ENCODE measurements around the gene SCGN. TPM values are rescaled to one million over a fixed set of nuclear protein-coding genes. Genes with fewer than 3 reads are reported as not detected.

Gene SCGN
- total RNA-seq, 2 donors from 2014 or later = 1.4 to 8.5 TPM

DNA sequence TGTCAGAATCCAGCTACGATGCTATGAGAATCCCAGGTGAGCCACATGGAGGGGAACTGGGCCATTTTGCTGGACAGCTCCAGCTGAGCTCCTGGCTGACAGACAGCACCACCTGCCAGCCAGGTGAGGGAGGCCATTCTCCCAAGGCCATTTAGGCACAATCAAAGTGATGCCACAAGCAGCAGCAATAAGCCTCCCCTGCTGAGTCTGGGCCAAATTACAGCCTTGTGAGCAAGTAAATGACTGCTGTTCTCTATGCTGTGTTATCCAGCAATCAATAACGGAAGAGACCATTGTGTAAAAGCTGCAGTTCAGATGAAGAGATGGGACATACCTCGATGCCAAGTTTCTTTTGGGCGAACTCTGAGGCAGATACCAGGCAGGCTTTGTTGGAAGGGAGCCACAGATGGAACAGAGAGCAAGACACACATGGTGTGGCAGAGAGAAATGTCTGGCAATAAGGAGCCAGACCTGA, 14.0 kb upstream of the SCGN start:
- DNase-seq (no peak), ATAC-seq (no peak)
- intact Hi-C loops (cut with DNase I) = no loop called here

DNA sequence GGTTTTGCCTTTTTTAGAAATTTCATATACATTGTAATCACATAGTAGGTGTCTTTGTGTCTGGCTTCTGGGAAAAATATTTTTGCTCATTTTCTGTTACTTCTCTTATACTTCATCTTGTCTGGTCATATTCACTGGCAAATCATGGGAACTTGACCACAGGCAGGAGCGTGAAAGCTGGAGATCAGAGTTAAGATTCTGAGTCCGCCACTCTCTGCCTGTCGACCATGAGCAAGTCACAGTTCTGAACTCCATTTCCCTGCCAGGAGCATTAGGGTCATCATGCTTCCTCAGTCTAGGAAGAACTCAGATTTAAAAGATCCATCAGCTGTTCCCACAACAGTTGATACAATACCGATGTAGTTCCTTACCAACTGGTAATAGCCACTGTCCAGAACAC, 12.4 kb upstream of the SCGN start:
- no peak for ATAC-seq
- no peak for DNase-seq
- intact Hi-C loops (cut with DNase I) = no loop called here

DNA sequence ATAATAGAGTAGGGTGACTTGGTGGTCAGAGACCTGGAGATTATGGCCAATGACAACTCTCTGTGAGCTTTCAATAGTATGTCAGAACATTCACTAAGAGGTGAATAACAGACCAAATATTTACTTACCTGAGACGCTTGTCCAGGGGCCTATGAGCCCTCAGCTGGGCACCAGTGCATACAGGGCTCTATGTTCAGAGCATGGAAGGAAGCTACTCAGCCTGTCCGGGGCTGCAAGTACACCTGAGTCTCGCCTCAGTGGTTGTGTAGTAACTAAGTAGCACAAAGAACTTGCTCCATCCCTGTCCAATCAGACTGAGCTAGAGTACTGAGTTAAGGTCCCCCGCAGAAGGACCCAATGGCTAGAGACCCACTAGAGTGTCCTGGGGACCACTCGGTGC, 11.6 kb upstream of the SCGN start:
- no peak for DNase-seq
- ATAC-seq = no peak
- intact Hi-C loops (cut with DNase I) = no loop called here

DNA sequence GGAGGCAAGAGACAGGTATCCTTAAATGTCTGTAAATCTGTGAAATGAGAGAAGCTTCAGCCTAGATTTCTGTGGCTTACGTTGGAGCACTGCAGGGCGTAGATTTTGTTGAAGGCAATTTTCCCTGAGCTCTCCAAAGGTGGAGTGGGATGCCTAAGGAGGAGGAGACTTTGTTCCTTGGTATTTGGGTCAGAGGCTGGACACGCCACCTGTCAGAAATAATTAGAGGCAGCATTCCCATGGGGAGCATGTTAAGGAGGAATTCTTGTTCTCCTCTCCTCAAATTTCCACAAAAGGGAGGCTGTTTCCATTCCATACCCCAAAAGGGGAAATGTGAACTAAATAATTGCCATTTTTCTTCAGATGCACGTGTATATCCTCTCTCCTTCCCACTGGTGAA, 11.1 kb upstream of the SCGN start:
- DNase-seq = no peak
- no peak for ATAC-seq
- intact Hi-C loops (cut with DNase I) = no loop called here

DNA sequence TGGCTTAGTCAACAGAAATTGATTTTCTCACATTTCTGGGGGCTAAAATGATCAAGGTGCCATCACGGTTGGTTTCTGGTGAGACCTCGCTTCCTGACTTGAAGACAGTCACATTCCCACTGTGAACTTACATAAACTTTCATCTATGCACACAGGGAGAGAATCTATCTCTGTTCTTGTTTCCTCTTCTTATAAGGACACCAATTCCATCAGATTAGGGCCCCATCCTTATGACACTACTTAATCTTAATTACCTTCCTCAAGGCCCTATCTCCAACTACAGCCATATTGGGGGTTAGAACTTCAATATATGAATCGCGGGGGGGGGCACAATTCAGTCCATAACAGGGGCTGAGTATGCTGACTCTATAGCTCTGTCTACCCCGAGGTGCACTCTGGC, 10.6 kb upstream of the SCGN start:
- DNase-seq = no peak
- no peak for ATAC-seq
- intact Hi-C loops (cut with DNase I) = no loop called here

DNA sequence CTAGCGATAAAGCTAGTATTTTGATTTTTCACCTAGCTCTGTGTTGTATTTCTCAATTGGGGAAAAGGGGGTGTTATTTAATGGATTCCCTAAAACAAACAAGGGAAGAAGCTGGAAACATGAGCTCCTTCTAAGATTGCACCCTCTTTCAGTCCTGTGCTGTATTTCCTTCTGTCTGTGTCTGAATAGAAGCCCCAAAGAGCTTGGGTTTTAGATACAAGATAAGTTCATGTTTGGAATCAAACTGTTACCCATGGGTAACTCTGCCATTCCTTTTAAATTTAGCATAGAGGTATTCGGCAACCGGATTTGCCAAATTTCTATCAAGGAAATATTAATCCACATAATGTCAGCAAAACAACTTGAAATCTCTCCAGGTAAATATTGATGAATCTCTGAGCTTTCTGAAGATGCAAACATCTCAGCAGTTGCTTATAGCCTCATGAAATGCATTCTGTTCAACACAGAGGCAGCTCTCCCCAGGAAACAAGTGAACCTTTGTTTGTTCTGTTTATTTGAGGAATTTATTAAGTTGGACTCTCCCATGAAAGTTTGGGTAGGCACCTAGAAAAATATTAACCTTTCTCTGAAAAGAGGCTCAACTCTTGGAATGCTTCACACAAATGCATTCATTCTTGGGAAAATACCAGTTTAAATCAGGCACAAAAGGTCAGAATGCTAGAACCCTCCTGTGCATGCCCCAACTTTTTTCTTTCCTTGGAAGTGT, 9.9 kb upstream of the SCGN start:
- ATAC-seq (no peak), DNase-seq (no peak)
- intact Hi-C loops (cut with DNase I) = no loop called here

DNA sequence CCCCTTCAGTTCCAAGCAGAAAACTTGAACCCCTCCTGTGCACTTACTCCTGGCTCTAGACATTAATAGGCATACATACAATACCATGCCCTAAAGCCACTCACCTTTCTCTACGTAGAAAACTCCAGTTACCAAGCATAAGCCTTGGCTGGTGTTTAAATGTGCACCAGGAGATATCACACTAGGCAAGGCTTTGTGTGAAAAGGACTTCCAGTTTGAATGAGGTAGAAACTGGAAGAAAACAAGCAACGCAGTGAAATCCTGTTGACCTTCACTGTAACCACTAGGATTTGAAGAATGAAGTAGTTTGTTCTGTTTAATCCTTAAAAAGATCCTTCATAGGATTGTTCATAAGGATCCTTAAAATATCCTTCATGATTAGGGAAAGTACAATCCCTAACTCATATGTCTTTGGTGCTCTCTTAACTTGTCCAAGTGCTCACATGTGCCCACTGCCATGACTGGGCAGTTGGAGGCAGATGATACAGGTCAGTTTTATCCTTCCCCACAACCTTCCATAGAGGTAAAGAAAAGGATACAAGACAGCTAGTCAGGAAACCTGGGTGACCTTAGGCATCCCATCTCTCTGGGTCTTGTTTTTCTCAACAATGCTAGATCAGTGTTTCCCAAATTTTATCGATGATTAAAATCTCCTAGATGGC, 9.2 kb upstream of the SCGN start:
- intact Hi-C loops (cut with DNase I) = no loop called here
- ATAC-seq = no peak
- DNase-seq = no peak

DNA sequence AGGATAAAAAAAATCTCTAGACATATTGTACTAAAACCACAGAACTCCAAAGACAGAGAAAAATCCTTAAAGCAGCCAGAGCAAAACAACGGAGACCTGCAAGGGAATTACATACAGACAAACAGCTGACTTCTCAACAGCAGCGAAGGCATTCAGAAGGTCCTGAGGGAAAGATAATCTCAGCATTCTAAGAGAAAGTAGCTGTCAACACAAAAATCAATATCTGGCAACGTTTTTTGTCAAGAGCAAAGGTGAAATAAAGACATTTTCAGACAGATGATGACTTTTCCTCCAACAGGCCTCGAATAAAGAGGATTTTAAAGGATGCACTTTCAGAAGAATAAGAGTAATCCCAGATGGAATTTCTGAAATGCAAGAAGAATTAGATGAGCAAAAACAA, 6.1 kb upstream of the SCGN start:
- DNase-seq (no peak), ATAC-seq (no peak)
- intact Hi-C loops (cut with DNase I) = no loop called here

DNA sequence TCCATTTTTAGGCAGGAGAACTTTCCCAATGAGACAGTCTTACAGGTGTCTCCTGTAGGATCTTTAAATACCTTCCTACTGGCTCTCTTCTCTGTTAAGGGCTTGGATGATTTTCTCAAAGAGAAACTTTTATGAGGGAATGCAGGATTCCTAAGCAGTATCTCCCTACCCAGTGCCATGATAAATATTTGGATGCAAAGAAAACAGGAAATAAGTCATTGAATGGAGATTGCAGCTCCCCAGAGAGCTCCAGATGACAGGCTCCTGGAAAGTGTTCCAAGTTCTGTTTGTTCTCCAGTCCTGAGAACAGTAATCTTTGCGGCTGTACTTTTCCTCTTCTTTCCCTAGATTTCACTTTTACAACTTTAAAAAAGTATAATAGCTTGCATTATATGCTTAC, 2.4 kb upstream of the SCGN start:
- ATAC-seq (no peak), DNase-seq (no peak)
- intact Hi-C loops (cut with DNase I) = no loop called here

DNA sequence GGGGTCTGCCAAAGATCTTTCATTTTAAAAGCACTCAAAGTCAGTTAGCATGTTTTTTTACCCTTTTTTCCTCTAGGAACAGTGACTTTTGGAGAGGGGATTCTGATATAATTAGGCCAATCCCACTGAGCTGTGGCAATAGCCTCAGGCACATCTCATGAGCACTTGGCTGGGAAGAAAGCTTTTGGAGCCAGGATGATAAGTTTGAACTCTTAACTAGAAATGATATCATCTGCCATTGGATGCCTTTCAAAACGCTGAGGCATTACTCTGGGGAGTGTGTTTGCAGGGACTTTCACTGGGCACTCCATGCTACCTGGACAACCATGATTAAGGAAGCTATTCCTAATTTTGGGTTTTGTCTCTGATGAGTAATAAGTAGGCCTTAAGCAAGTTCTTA, 3.7 kb downstream of the SCGN start:
- ATAC-seq (no peak), DNase-seq (no peak)
- intact Hi-C loops (cut with DNase I) = no loop called here

DNA sequence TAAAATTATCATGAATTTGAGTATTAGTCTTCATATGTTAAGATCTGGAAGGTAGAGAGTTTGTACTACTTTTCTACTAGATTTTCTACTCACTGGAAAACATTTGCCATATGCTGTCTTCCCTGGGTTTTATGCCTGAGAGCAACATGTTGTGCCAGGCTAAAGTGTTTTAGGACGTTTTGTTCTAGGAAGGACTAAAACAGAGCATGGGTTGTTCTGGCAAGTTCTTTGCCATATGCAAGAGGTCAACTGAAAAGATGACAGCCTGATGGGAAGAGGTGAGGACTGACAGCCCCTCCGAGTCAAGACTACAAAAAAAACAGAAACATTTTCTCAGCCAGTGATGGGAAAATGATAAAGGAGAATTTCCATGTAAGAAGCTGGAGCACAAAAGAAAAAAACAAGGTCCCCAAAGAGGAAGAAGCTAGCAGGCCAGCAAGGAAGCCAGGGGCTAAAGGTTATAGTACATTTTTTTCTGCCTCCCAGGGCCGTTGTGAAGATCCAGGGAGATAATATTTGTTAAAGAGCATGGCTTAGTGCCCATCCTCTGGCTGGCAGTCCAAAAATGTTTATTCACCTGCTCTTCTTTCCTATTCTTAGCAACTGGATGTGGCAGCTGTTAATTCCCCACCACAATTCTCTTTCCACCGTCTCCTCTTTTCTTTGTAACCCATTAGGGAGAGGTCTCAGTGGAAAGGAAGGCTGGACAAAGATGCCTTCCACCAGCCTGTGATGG, 7.8 kb downstream of the SCGN start:
- intact Hi-C loops (cut with DNase I) = no loop called here
- ATAC-seq (no peak), DNase-seq (no peak)

DNA sequence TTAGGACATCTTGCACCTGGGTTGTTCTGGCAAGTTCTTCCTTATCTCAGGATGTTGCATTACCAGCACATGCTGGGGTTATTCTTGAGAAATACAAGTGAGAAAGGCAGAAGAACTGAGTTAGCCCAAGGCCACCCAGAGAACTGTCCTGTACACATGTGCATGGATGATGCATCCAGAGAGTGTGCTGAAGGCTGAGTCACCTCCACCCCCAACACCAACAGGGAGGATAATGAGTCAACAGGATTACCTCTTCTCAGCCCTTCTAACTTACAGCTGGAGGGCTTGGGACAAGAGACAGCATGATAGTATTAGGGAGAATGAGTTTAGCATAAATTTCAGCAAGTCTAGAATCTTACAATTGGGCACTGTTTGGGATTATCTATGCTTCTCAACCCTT, 8.5 kb downstream of the SCGN start:
- intact Hi-C loops (cut with DNase I) = no loop called here
- peak in 1 of 2 donors; percentile 26 for ATAC-seq
- DNase-seq = no peak

DNA sequence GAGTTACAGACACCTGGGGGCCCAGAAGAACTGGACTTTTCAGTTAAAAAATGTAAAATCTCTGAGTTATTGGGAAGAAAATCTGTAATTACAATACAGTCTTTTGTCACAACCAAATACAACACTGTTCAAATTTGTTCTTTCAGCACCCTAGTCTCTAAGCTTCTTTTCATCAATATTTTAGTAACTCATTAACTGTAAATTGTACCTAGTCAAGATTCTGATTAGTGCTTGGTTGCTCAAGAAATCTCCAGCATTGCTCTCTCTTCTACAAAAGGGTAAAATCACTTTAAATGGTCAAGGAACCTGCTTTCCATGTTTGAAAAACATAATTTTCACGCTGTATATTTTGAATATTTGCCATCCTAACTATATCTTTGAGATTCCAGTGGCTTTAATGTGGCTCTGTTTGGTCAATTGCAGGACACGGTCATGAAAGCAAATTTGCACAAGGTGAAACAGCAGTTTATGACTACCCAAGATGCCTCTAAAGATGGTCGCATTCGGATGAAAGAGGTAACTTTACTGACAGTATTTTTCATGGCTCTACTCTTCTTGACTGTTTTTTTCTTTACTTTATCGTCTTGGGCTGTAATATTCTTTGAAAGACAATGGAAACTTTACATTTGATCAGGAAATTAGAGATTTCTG, 9.2 kb downstream of the SCGN start:
- ATAC-seq (no peak), DNase-seq (no peak)
- intact Hi-C loops (cut with DNase I) = no loop called here

DNA sequence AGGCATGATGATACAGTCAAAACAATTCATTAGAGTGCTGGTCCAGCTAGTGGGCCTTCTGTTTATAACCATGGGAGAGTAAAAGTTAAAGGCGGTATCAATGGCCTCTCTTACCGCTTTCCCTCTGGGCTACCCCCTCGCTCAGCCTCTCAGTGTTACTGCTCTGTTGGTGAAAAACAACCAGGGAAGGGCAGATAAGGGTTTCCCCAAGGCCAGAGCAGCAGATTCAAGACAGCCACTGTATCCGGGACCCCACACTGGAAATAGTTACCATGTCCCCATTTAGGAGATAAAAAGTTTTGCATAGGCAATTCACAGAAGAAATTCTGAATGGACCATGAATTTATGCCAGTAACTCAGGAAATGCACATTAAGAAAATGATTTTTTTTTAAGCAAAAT, 13.4 kb downstream of the SCGN start:
- intact Hi-C loops (cut with DNase I) = no loop called here
- no peak for DNase-seq
- ATAC-seq = no peak

DNA sequence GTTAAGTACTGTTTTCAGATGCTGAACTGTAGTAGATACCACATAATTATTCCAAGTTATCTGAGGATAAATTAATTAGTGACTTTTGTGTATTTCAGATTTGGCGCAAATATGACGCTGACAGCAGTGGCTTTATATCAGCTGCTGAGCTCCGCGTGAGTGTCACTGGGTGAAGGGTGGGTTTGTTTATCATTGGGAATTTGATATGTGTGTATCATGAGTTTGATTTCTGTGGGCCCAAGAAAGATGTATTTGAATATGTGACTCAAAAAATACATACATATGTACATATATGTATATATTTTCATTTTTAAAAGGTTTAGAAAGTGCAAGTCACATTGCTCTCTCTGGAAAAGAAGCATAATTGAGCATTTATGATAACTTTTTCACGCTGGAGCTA, 17.4 kb downstream of the SCGN start:
- no peak for DNase-seq
- intact Hi-C loops (cut with DNase I) = no loop called here
- no peak for ATAC-seq

DNA sequence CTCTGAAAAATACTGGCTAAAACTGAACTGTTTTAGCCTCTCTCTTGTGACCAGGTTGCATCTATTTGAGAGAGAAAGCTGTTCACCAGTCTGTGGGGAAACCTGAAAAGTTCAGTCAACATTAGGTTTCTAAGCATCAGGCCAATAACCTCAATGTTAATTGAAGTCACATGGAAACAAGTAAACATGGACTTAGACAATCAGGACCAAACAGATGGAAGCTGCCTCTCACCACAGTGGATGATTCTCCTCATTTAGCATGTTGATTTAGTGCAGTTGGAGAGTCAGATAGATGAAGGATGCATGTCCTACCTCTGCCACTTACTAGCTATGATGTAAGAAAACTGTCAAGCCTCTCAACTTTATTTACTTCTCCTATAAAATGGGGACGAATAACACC, 18.2 kb downstream of the SCGN start:
- intact Hi-C loops (cut with DNase I) = no loop called here
- DNase-seq (no peak), ATAC-seq (no peak)

DNA sequence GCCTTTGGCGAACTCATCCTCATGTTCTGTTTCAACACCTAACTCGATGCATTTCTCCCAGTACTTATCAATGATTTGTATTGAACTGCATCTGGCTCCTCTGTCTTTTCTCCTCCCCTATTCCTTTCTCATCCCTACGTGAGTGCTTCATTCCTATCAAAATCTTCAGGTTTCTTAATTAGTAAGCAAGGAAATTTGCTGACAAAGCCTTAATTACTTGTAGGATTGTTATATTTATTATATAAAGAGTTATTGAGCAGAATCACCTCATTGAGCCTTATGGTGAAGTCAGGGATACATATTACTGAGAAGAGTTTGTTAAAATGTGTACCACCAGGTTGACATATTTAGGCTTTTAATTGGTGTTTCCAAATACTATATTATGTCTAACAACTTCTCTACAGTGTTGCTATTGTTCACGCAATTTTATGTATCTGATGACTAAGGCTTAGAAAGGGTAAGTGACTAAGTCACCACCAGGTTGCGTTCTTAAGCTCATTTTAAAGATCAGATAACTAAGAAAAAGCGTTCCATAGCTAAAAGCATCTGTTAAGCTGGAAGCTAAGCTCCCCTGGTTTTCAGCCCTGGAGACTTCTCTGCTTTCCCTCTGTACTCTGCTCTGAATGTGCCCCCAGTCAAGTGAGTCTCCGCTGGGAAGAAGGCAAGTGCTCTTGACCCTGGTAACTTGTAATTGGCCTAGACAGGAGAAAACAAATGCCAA, 18.9 kb downstream of the SCGN start:
- DNase-seq (no peak), ATAC-seq (no peak)
- intact Hi-C loops (cut with DNase I) = no loop called here

DNA sequence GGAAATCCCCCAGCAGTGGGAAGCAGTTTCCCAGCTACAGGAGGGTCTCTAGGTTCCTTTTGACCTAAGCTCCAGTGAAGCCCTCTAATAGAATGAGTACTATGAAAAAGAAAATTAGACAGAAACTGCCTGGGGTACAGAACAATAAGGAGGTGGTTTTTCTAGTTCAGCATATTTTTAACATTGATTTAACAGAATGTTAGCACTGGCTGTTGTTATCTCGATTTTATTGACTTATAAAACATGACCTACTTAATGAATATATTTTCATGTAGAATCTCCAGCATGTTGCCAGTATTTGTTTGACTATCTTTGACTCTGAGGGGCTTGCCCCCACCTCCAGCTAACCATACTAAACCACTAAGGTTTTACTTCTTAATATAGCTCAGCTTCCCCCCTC, 19.6 kb downstream of the SCGN start:
- DNase-seq = no peak
- intact Hi-C loops (cut with DNase I) = no loop called here
- ATAC-seq = no peak

DNA sequence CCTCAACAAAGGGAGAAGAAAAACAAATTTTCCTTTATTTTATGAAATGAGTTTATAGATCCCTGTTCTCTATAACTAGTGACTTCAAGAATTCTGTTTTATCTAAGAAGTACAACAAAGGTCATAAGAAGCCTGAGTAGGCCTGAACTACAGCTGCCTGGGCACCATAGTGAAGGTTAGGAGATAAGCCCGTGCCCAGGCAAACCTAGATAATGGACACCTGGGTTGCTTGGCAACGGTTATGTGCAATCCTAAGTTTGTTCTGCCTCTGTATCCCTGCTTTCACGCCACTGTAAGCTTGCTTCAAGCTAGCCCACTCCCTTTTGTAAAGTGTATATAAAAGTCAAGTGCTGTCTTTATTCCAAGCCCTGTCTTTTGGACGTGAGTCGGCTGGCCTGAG, 23.2 kb downstream of the SCGN start:
- DNase-seq (no peak), ATAC-seq (no peak)
- intact Hi-C loops (cut with DNase I) = no loop called here

DNA sequence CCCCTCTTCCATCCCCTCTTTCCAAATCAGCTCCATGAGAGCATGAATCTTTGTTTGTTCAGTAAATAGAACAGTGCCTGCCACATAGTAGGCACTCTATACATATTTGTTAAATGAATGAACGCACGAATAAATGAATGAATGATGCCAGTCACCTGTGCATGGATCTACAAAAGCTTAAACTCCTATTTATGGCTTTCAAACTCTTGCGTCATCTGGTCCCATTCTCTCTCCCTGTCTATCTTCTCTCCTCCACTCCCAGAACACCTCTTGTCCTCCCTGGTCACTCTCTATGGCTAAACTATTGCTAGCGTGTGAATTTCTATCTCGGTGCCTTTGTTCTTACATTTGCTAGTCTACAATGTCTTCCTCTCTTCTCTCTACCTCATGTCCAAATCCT, 24.8 kb downstream of the SCGN start:
- DNase-seq = no peak
- no peak for ATAC-seq
- intact Hi-C loops (cut with DNase I) = no loop called here
